Osteocyte (in vitro differentiated cells): Measurements from ENCODE around the gene C16orf96. TPM values are rescaled to one million over a fixed set of nuclear protein-coding genes. Genes with fewer than 3 reads are reported as not detected.
"Not testable (repeated sequence)": the region's sequence is repeated elsewhere in the genome, so short reads cannot be mapped to it uniquely, and the experiment has no call there.

Experiments used
- DNase-seq: peaks from one replicate; pipeline ENCODE4 v3.0.0; 2021; ENCODE audit warnings: mixed read lengths; ENCODE audit not compliant: unreplicated experiment; ENCODE audit errors: extremely low spot score
- H3K27ac Mint-ChIP-seq: one replicate; pipeline ENCODE4 v1.8.0; 2021; ENCODE audit warnings: mild to moderate bottlenecking, mixed read lengths; ENCODE audit not compliant: unreplicated experiment
- H3K27me3 Mint-ChIP-seq: one replicate; pipeline ENCODE4 v1.8.0; 2021; ENCODE audit warnings: mixed read lengths; ENCODE audit not compliant: unreplicated experiment
- H3K36me3 Mint-ChIP-seq: one replicate; pipeline ENCODE4 v1.8.0; 2021; ENCODE audit warnings: mixed read lengths; ENCODE audit not compliant: unreplicated experiment
- H3K4me1 Mint-ChIP-seq: one replicate; pipeline ENCODE4 v1.8.0; 2021; ENCODE audit warnings: mixed read lengths; ENCODE audit not compliant: unreplicated experiment
- H3K4me3 Mint-ChIP-seq: one replicate; pipeline ENCODE4 v1.8.0; 2021; ENCODE audit warnings: mild to moderate bottlenecking, moderate library complexity, mixed read lengths; ENCODE audit not compliant: unreplicated experiment
- H3K9me3 Mint-ChIP-seq: one replicate; pipeline ENCODE4 v1.8.0; 2021; ENCODE audit warnings: mixed read lengths; ENCODE audit not compliant: unreplicated experiment
- total RNA-seq: library from RNA; stranded (reverse); gene quantifications from 2 replicates; pipeline ENCODE4 v1.2.1, GENCODE V29; 2021
- TF ChIP-seq, protein P1 (sequence below): fragments of 200-600 bp; sonication (generic); IDR thresholded peaks from 2 replicates; pipeline ENCODE4 v1.5.0; 2021; ENCODE audit warnings: antibody characterized with exemption, mild to moderate bottlenecking, moderate library complexity

C16orf96 gene
- total RNA-seq, 1 donor from 2014 or later = 0.08 TPM

DNA sequence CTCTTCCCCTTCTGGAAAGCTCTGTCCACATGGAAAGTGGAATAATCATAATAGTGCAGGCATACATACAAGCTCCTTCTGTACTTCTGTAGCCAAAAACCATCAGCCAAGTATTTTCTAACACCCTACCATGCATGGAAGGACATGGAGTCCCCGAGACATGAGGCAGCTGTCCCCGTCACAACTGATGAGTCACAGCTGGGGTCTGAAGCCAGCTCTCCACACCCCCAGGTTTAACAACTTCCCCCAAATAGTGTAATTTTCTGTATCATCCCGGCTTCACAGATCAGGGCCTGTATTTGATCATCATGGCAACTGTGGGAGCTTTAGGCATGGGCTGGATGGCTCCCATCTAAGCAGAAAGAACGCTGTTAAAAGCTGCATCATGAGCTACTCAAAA, 16.6 kb downstream of the C16orf96 start:
- Mint-ChIP-seq H3K9me3 (no peaks in the 10 kb centered on the region), H3K27me3 (peaks cover 9% of the 10 kb centered on the region), H3K4me1 (peaks cover 3% of the 10 kb centered on the region), H3K27ac (no peak overlapping the region), H3K4me3 (no peak overlapping the region), H3K36me3 (no peaks in the 10 kb centered on the region)
- DNase-seq = no peak
- TF ChIP-seq, protein P1, sequence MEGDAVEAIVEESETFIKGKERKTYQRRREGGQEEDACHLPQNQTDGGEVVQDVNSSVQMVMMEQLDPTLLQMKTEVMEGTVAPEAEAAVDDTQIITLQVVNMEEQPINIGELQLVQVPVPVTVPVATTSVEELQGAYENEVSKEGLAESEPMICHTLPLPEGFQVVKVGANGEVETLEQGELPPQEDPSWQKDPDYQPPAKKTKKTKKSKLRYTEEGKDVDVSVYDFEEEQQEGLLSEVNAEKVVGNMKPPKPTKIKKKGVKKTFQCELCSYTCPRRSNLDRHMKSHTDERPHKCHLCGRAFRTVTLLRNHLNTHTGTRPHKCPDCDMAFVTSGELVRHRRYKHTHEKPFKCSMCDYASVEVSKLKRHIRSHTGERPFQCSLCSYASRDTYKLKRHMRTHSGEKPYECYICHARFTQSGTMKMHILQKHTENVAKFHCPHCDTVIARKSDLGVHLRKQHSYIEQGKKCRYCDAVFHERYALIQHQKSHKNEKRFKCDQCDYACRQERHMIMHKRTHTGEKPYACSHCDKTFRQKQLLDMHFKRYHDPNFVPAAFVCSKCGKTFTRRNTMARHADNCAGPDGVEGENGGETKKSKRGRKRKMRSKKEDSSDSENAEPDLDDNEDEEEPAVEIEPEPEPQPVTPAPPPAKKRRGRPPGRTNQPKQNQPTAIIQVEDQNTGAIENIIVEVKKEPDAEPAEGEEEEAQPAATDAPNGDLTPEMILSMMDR = no peak

DNA sequence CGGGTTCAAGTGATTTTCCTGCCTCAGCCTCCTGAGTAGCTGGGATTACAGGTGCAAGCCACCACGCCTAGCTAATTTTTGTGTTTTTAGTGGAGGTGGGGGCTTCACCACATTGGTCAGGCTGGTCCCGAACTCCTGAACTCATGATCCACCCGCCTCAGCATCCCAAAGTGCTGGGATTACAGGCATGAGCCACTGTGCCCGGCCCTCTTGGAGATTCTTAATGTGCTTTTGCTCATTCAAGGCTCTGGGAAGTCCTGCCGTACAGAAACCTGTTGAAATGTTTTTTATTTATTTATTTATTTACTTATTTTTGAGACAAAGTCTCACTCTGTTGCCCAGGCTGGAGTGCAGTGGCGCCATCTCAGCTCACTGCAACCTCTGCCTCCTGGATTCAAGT, 17.8 kb downstream of the C16orf96 start:
- not testable (repeated sequence) for DNase-seq, H3K27me3 Mint-ChIP-seq, H3K27ac Mint-ChIP-seq, H3K4me3 Mint-ChIP-seq, H3K4me1 Mint-ChIP-seq, H3K36me3 Mint-ChIP-seq, H3K9me3 Mint-ChIP-seq

DNA sequence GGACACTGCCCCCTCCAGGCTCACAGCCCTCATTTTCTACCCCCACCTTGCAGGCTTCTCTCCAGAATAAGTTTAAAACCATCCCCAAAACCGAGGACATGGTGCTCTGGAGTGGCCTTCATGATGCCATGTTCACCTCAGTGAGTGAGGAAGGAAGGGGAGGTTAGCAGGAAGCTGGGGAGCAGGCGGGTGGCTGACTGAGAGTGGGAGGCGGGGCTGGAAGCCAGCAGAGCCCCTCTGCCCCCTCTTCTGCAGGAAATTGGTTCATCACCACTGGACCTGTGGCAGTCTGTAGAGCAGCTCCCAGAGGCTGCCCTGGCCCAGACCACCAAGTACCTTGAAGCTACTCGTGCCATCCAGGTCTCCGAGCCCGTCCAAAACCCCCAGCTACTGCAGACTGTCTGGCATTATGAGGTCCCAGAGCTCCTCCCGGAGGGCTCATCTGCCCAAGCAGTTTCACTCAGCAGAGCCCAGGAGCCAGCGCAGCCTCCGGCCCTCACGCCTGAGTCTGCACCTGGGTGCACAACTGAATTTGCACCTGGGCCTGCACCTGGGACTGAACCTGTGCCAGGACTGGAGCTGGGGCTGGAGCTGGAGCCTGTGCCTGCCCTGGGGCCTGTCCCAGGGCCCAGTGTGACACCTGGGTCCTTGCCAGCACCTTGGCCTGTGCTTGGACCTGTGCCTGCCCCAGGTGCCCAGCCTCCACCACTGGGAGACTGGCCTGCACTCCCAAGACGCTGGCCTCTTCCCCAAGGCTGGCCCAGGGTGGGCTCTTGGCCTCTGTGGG, 19.0 kb downstream of the C16orf96 start:
- Mint-ChIP-seq H3K27me3 (peaks cover 5% of the 10 kb centered on the region), H3K4me3 (no peak overlapping the region), H3K36me3 (no peaks in the 10 kb centered on the region), H3K4me1 (peaks cover 3% of the 10 kb centered on the region), H3K27ac (no peak overlapping the region), H3K9me3 (no peaks in the 10 kb centered on the region)
- TF ChIP-seq, protein P1 = no peak
- DNase-seq = no peak

DNA sequence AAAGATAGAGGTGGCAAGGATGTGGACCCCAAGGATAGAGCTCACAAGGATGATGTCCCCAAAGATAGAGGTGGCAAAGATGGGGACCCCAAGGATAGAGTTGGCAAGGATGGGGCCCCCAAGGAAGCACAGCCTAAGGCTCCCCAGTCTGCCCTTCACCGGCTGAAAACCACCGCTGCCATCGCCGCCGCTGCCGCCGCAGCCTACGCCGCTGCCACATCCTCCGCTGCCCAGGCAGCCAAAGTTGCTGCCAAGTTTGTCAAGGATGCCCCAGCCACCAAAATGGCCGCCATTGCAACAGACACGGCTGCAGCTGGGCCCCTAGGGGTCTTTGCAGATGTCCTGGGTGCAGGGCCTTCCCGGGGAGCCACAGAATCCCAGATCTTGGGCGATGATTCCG, 19.9 kb downstream of the C16orf96 start:
- no peaks in the 10 kb centered on the region for H3K27me3 Mint-ChIP-seq
- H3K4me3 Mint-ChIP-seq = no peak overlapping the region
- no peaks in the 10 kb centered on the region for H3K4me1 Mint-ChIP-seq
- DNase-seq = no peak
- H3K27ac Mint-ChIP-seq = no peak overlapping the region
- no peaks in the 10 kb centered on the region for H3K9me3 Mint-ChIP-seq
- TF ChIP-seq, protein P1 = no peak
- no peaks in the 10 kb centered on the region for H3K36me3 Mint-ChIP-seq

DNA sequence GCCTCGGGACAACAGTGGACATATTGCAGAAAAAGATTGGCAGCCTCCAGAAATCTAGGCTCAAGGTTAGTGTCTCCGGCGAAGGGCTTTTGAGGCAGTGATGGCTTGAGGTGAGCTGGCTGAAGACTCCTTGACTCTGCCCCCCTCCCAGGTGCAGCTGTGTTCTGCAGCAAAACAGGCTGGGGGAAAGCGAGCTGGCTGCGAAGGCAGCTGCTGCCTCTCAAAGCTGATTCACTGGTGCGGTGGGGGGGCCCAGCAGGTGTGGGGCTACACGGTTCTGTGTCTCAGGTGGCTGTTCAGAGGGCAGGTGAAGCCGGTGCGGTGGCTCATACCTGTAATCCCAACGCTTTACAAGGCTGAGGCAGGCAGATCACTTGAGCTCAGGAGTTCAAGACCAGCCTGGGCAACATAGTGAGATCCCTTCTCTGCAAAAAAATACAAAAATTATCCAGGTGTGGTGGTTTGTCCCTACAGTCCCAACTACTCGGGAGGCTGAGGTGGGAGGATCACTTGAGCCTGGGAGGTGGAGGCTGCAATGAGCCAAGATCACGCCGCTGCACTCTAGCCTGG, 22.9 kb downstream of the C16orf96 start:
- H3K36me3 Mint-ChIP-seq = no peaks in the 10 kb centered on the region
- no peaks in the 10 kb centered on the region for H3K4me1 Mint-ChIP-seq
- no peaks in the 10 kb centered on the region for H3K9me3 Mint-ChIP-seq
- H3K4me3 Mint-ChIP-seq = no peak overlapping the region
- H3K27me3 Mint-ChIP-seq = no peaks in the 10 kb centered on the region
- no peak overlapping the region for H3K27ac Mint-ChIP-seq
- TF ChIP-seq, protein P1 = no peak
- no peak for DNase-seq
